HepG2 (cell line): ENCODE results near the gene RABEPK. TPM values are rescaled to one million over a fixed set of nuclear protein-coding genes. Genes with fewer than 3 reads are reported as not detected.

ENCODE experiments used
- CEBPB ChIP-seq: IDR thresholded peaks from 2 replicates; pipeline ENCODE4 v1.6.1; 2011; ENCODE audit warnings: low read depth, low read length, improper control_type of control experiment, borderline replicate concordance
- CREM ChIP-seq, 2 experiments: sonication (generic) in 1 of 2; formaldehyde crosslinking in 1 of 2; IDR thresholded peaks; 2 replicates each; pipeline versions ENCODE4 v1.4.0 to v1.6.1; 2016 to 2020; ENCODE audit warnings: antibody characterized with exemption in 1 of 2, mild to moderate bottlenecking in 1 of 2, missing genetic modification reagents in 1 of 2
- GATA4 ChIP-seq: sonication (generic); IDR thresholded peaks from 2 replicates; pipeline ENCODE4 v1.6.1; 2016; ENCODE audit warnings: antibody characterized with exemption, low read depth, borderline replicate concordance
- IRF9 ChIP-seq: sonication (generic); formaldehyde crosslinking; IDR thresholded peaks from 2 replicates; pipeline ENCODE4 v1.8.0; 2022; ENCODE audit warnings: missing genetic modification reagents, mild to moderate bottlenecking, borderline replicate concordance
- ISL2 ChIP-seq: sonication (generic); formaldehyde crosslinking; IDR thresholded peaks from 2 replicates; pipeline ENCODE4 v1.5.0; 2020; ENCODE audit warnings: missing genetic modification reagents
- KDM1A ChIP-seq: IDR thresholded peaks from 2 replicates; pipeline ENCODE4 v1.6.1; 2016; ENCODE audit warnings: missing compliant biosample characterization
- KMT2A ChIP-seq: sonication (generic); formaldehyde crosslinking; IDR thresholded peaks from 2 replicates; pipeline ENCODE4 v1.4.0; 2020; ENCODE audit warnings: missing genetic modification reagents
- MTA3 ChIP-seq: sonication (generic); formaldehyde crosslinking; IDR thresholded peaks from 2 replicates; pipeline ENCODE4 v1.4.0; 2020; ENCODE audit warnings: missing genetic modification reagents
- PPARG ChIP-seq: conservative IDR thresholded peaks from 2 replicates; pipeline ENCODE4 v1.6.1; 2016; ENCODE audit warnings: missing biosample characterization, missing genetic modification reagents
- REST ChIP-seq, 2 experiments: IDR thresholded peaks; 2 replicates each; pipeline ENCODE4 v1.6.1; 2011 to 2012; ENCODE audit warnings: low read length in 2 of 2, borderline replicate concordance in 1 of 2, low read depth in 1 of 2, mild to moderate bottlenecking in 1 of 2, moderate library complexity in 1 of 2
- SOX5 ChIP-seq: IDR thresholded peaks from 2 replicates; pipeline ENCODE4 v1.6.1; 2016; ENCODE audit warnings: borderline replicate concordance
- STAG1 ChIP-seq: sonication (generic); formaldehyde crosslinking; IDR thresholded peaks from 2 replicates; pipeline ENCODE4 v1.4.0; 2020; ENCODE audit warnings: missing genetic modification reagents
- WIZ ChIP-seq: sonication (generic); formaldehyde crosslinking; IDR thresholded peaks from 2 replicates; pipeline ENCODE4 v1.5.1; 2020; ENCODE audit warnings: mild to moderate bottlenecking, missing genetic modification reagents
- ZBTB1 ChIP-seq: sonication (generic); formaldehyde crosslinking; IDR thresholded peaks from 2 replicates; pipeline ENCODE4 v1.4.0; 2020; ENCODE audit warnings: missing genetic modification reagents, borderline replicate concordance
- ZFP41 ChIP-seq: sonication (generic); formaldehyde crosslinking; IDR thresholded peaks from 2 replicates; pipeline ENCODE4 v1.4.0; 2020; ENCODE audit warnings: mild to moderate bottlenecking, missing genetic modification reagents, borderline replicate concordance
- ZNF24 ChIP-seq: fragments of 450-650 bp; IDR thresholded peaks from 2 replicates; pipeline ENCODE4 v1.6.1; 2017; ENCODE audit warnings: antibody characterized with exemption, mild to moderate bottlenecking
- ZNF281 ChIP-seq: sonication (generic); formaldehyde crosslinking; IDR thresholded peaks from 2 replicates; pipeline ENCODE4 v1.4.0; 2020; ENCODE audit warnings: missing genetic modification reagents, borderline replicate concordance
- ZNF296 ChIP-seq: sonication (generic); formaldehyde crosslinking; conservative IDR thresholded peaks from 2 replicates; pipeline ENCODE4 v1.5.0; 2020; ENCODE audit warnings: mild to moderate bottlenecking, missing genetic modification reagents
- ZNF496 ChIP-seq: sonication (generic); formaldehyde crosslinking; IDR thresholded peaks from 2 replicates; pipeline ENCODE4 v1.8.1; 2023; ENCODE audit warnings: mild to moderate bottlenecking, moderate library complexity, missing genetic modification reagents; ENCODE audit not compliant: insufficient replicate concordance
- ZNF510 ChIP-seq: sonication (generic); formaldehyde crosslinking; IDR thresholded peaks from 2 replicates; pipeline ENCODE4 v1.4.0; 2020; ENCODE audit warnings: low read depth, mild to moderate bottlenecking, missing genetic modification reagents
- ZNF570 ChIP-seq: sonication (generic); formaldehyde crosslinking; IDR thresholded peaks from 2 replicates; pipeline ENCODE4 v1.4.0; 2020; ENCODE audit warnings: mild to moderate bottlenecking, missing genetic modification reagents, borderline replicate concordance
- ZNF597 ChIP-seq: sonication (generic); formaldehyde crosslinking; IDR thresholded peaks from 2 replicates; pipeline ENCODE4 v1.5.0; 2020; ENCODE audit warnings: missing genetic modification reagents
- ZNF616 ChIP-seq: sonication (generic); formaldehyde crosslinking; IDR thresholded peaks from 2 replicates; pipeline ENCODE4 v1.5.0; 2020; ENCODE audit warnings: low read depth, mild to moderate bottlenecking, missing genetic modification reagents
- ZNF891 ChIP-seq: sonication (generic); formaldehyde crosslinking; IDR thresholded peaks from 2 replicates; pipeline ENCODE4 v1.5.0; 2020; ENCODE audit warnings: mild to moderate bottlenecking, missing genetic modification reagents
- polyA plus RNA-seq, 8 experiments: library from polyadenylated mRNA; depleted of rRNA in 3 of 8; stranded (reverse) in 7 of 8; unstranded in 1 of 8; fragments of >200 nt; fragmentation: Illumina TruSeq in 4 of 8; extraction: Trizol in 4 of 8; gene quantifications; 2 replicates each; pipeline versions ENCODE4 v1.2.1 to v1.2.3, GENCODE V29; 2011 to 2016; ENCODE audit warnings: low read depth in 4 of 8, missing spikeins in 1 of 8, mixed read lengths in 1 of 8; ENCODE audit not compliant: insufficient read depth in 1 of 8
- total RNA-seq, 5 experiments: library from RNA; depleted of rRNA; stranded (reverse); fragments of >200 nt; fragmentation: Illumina TruSeq; extraction: Trizol; gene quantifications; 2 replicates each; pipeline ENCODE4 v1.2.3, GENCODE V29; 2016; ENCODE audit warnings: low read depth in 1 of 5

Gene RABEPK
- total and polyA plus RNA-seq, 2 of the 13 experiments (the other 11 are each of a cell fraction or from before 2014, with no cell fraction given), result 75.5 to 90.0 TPM

GRCh38 chr9:125260561-125260960 is 60.2 kb downstream of the RABEPK start (continued):
- 0 out of 2 replicates have a peak, but pooled peaks have one; percentile 29 for TF ChIP-seq PPARG (CRISPR knock-in tag)
- no peak for TF ChIP-seq ZFP41 (CRISPR knock-in tag)
- no peak for TF ChIP-seq CEBPB
- TF ChIP-seq REST (IDR thresholded peaks at IDR 0.05; ENCODE audit: borderline replicate concordance in 1 of 2, low read depth in 1 of 2, low read length in 2 of 2), result 0 out of 4 replicates have a peak, but pooled peaks of 1 of the 2 experiments have one; percentile 36
- no peak for TF ChIP-seq WIZ (CRISPR knock-in tag)
- TF ChIP-seq ZNF597, result no peak
- no peak for TF ChIP-seq ZNF616 (CRISPR knock-in tag)
- TF ChIP-seq ZNF281 (CRISPR knock-in tag), result no peak
- TF ChIP-seq ZNF891 (CRISPR knock-in tag), result no peak
- TF ChIP-seq ZBTB1 (CRISPR knock-in tag), result no peak
- TF ChIP-seq ZNF570 (CRISPR knock-in tag), result no peak
- TF ChIP-seq IRF9 (CRISPR knock-in tag), result no peak
- TF ChIP-seq GATA4, result no peak
- no peak for TF ChIP-seq CREM (IDR thresholded peaks at IDR 0.05)
- no peak for TF ChIP-seq CREM (CRISPR knock-in tag; IDR thresholded peaks at IDR 0.05)
- TF ChIP-seq KMT2A (CRISPR knock-in tag), result no peak
- no peak for TF ChIP-seq SOX5 (CRISPR knock-in tag)
- no peak for TF ChIP-seq MTA3 (CRISPR knock-in tag)
- TF ChIP-seq ISL2 (CRISPR knock-in tag), result no peak
- TF ChIP-seq ZNF296 (CRISPR knock-in tag), result no peak
- peak; percentile 45 for TF ChIP-seq STAG1 (CRISPR knock-in tag)
- TF ChIP-seq ZNF24, result no peak
- TF ChIP-seq ZNF510 (CRISPR knock-in tag), result no peak
- TF ChIP-seq KDM1A (CRISPR knock-in tag), result no peak
- TF ChIP-seq ZNF496 (CRISPR knock-in tag), result no peak
